DND-41 (cell line): Measurements from ENCODE around the gene MEMO1.

ENCODE experiments used
- CTCF ChIP-seq: IDR thresholded peaks from 2 replicates; pipeline ENCODE4 v1.5.1; 2012; ENCODE audit warnings: borderline replicate concordance, low read length, moderate library complexity, mild to moderate bottlenecking; ENCODE audit not compliant: poor library complexity, severe bottlenecking; ENCODE audit errors: extremely low read depth
- EZH2 ChIP-seq: IDR thresholded peaks from 3 replicates; pipeline ENCODE4 v1.6.1; 2012; ENCODE audit warnings: borderline replicate concordance, low read depth, mild to moderate bottlenecking, moderate library complexity, low read length, inconsistent platforms; ENCODE audit not compliant: severe bottlenecking

GRCh38 chr2:31931916-31932315 is 78.9 kb downstream of the MEMO1 start:
- TF ChIP-seq CTCF = no peak
- no peak for TF ChIP-seq EZH2
